K562 (cell line): Measurements from ENCODE around the gene RNF43. TPM values are rescaled to one million over a fixed set of nuclear protein-coding genes. Genes with fewer than 3 reads are reported as not detected.

ENCODE experiments used
- ADNP ChIP-seq: fragments of 200-800 bp; sonication (Bioruptor generic); IDR thresholded peaks from 2 replicates; pipeline ENCODE4 v1.6.1; 2016; ENCODE audit warnings: missing genetic modification characterization, missing compliant biosample characterization
- CAMTA2 ChIP-seq: fragments of 250-450 bp; sonication (Bioruptor Pico); conservative IDR thresholded peaks from 2 replicates; pipeline ENCODE4 v1.5.1; 2022
- E2F3 ChIP-seq: fragments of 250-450 bp; sonication (Bioruptor Pico); IDR thresholded peaks from 2 replicates; pipeline ENCODE4 v1.4.0; 2020; ENCODE audit warnings: mild to moderate bottlenecking
- HMG20A ChIP-seq: fragments of 450-650 bp; formaldehyde crosslinking; conservative IDR thresholded peaks from 2 replicates; pipeline ENCODE4 v1.4.0; 2020; ENCODE audit warnings: mild to moderate bottlenecking, mixed read lengths
- KHSRP ChIP-seq: fragments of 450-650 bp; IDR thresholded peaks from 2 replicates; pipeline ENCODE4 v1.6.1; 2017
- LCOR ChIP-seq: sonication (generic); formaldehyde crosslinking; IDR thresholded peaks from 2 replicates; pipeline ENCODE4 v1.8.0; 2022; ENCODE audit warnings: mild to moderate bottlenecking, missing genetic modification reagents
- MCM2 ChIP-seq: fragments of 450-650 bp; IDR thresholded peaks from 2 replicates; pipeline ENCODE4 v1.6.1; 2017; ENCODE audit warnings: low read depth, mild to moderate bottlenecking
- MYC ChIP-seq, 2 experiments: fragments of 250-450 bp in 1 of 2; sonication (Bioruptor Pico) in 1 of 2; IDR thresholded peaks; 2 replicates each; pipeline versions ENCODE4 v1.5.1 to v1.6.1; 2012 to 2021; ENCODE audit warnings: low read depth in 2 of 2, borderline replicate concordance in 1 of 2, improper control_type of control experiment in 1 of 2, low read length in 1 of 2, mild to moderate bottlenecking in 1 of 2, moderate library complexity in 1 of 2
- SAFB2 ChIP-seq: fragments of 200-400 bp; formaldehyde crosslinking; IDR thresholded peaks from 2 replicates; pipeline ENCODE4 v1.6.1; 2018; ENCODE audit warnings: borderline replicate concordance, low read length, low read depth, moderate library complexity; ENCODE audit not compliant: severe bottlenecking
- TCF7L2 ChIP-seq: fragments of 150-350 bp; IDR thresholded peaks from 2 replicates; pipeline ENCODE4 v1.6.1; 2016; ENCODE audit warnings: low read depth, mild to moderate bottlenecking, low read length, moderate library complexity
- TEAD4 ChIP-seq, 2 experiments: sonication (generic) in 1 of 2; formaldehyde crosslinking in 1 of 2; IDR thresholded peaks; 2 replicates each; pipeline versions ENCODE4 v1.6.1 to v1.8.0; 2012 to 2022; ENCODE audit warnings: borderline replicate concordance in 1 of 2, inconsistent platforms in 1 of 2, low read length in 1 of 2, mild to moderate bottlenecking in 1 of 2, missing genetic modification reagents in 1 of 2
- ZNF12 ChIP-seq: sonication (generic); formaldehyde crosslinking; IDR thresholded peaks from 2 replicates; pipeline ENCODE4 v1.4.0; 2020; ENCODE audit warnings: mild to moderate bottlenecking, missing genetic modification reagents
- ZNF175 ChIP-seq: fragments of 200-800 bp; sonication (Bioruptor generic); IDR thresholded peaks from 2 replicates; pipeline ENCODE4 v1.6.1; 2016; ENCODE audit warnings: low read depth, mild to moderate bottlenecking, missing genetic modification characterization, missing compliant biosample characterization
- ZNF23 ChIP-seq: fragments of 250-450 bp; sonication (Bioruptor Pico); IDR thresholded peaks from 2 replicates; pipeline ENCODE4 v1.4.0; 2020; ENCODE audit warnings: mild to moderate bottlenecking
- ZNF282 ChIP-seq: sonication (generic); formaldehyde crosslinking; IDR thresholded peaks from 2 replicates; pipeline ENCODE4 v1.8.1; 2023; ENCODE audit warnings: missing genetic modification reagents
- ZNF780A ChIP-seq: fragments of 250-450 bp; sonication (Bioruptor Pico); IDR thresholded peaks from 2 replicates; pipeline ENCODE4 v1.5.0; 2021; ENCODE audit warnings: mild to moderate bottlenecking
- ZNF785 ChIP-seq: fragments of 250-450 bp; sonication (Bioruptor Pico); IDR thresholded peaks from 2 replicates; pipeline ENCODE4 v1.4.0; 2020; ENCODE audit warnings: mild to moderate bottlenecking
- polyA plus RNA-seq, 8 experiments: library from polyadenylated mRNA; depleted of rRNA in 4 of 8; stranded (reverse) in 5 of 8; unstranded in 3 of 8; fragments of >200 nt; fragmentation: Nextera tagmentation in 2 of 8; fragmentation: Illumina TruSeq in 1 of 8; extraction: Ambion mirVana in 2 of 8; extraction: Trizol in 1 of 8; gene quantifications; 2 replicates each; pipeline versions ENCODE4 v1.2.1 to v1.2.3, GENCODE V29; 2011 to 2014; ENCODE audit warnings: inconsistent platforms in 1 of 8, missing spikeins in 1 of 8
- total RNA-seq, 7 experiments: library from RNA; depleted of rRNA in 6 of 7; stranded (reverse); fragments of >200 nt in 6 of 7; fragmentation: Illumina TruSeq in 2 of 7; extraction: Trizol in 2 of 7; gene quantifications; 2 replicates each; pipeline versions ENCODE4 v1.2.1 to v1.2.3, GENCODE V29; 2011 to 2021; ENCODE audit warnings: low replicate concordance in 1 of 7
- TF ChIP-seq, protein P1 (sequence below), 2 experiments: fragments of 450-650 bp; formaldehyde crosslinking in 1 of 2; IDR thresholded peaks; 2 replicates each; pipeline versions ENCODE4 v1.4.0 to v1.6.1; 2014 to 2020; ENCODE audit warnings: mild to moderate bottlenecking in 2 of 2, borderline replicate concordance in 1 of 2, low read depth in 1 of 2
- TF ChIP-seq, protein P2 (sequence below): fragments of 250-450 bp; sonication (Bioruptor Pico); IDR thresholded peaks from 2 replicates; pipeline ENCODE4 v1.8.0; 2022; ENCODE audit warnings: moderate library complexity, mild to moderate bottlenecking, inconsistent platforms
- TF ChIP-seq, protein P3 (sequence below): fragments of 450-650 bp; conservative IDR thresholded peaks from 2 replicates; pipeline ENCODE4 v1.6.1; 2016; ENCODE audit warnings: missing genetic modification characterization, low read depth, mild to moderate bottlenecking, missing compliant biosample characterization, moderate library complexity

Gene RNF43
- total and polyA plus RNA-seq, 9 of the 15 experiments (the other 6 are each of a cell fraction or from before 2014, with no cell fraction given) = 0.29 to 2.7 (median 1.4) TPM

GRCh38 chr17:58414596-58414997 is 2.7 kb downstream of the RNF43 start (continued):
- TF ChIP-seq, protein P1, sequence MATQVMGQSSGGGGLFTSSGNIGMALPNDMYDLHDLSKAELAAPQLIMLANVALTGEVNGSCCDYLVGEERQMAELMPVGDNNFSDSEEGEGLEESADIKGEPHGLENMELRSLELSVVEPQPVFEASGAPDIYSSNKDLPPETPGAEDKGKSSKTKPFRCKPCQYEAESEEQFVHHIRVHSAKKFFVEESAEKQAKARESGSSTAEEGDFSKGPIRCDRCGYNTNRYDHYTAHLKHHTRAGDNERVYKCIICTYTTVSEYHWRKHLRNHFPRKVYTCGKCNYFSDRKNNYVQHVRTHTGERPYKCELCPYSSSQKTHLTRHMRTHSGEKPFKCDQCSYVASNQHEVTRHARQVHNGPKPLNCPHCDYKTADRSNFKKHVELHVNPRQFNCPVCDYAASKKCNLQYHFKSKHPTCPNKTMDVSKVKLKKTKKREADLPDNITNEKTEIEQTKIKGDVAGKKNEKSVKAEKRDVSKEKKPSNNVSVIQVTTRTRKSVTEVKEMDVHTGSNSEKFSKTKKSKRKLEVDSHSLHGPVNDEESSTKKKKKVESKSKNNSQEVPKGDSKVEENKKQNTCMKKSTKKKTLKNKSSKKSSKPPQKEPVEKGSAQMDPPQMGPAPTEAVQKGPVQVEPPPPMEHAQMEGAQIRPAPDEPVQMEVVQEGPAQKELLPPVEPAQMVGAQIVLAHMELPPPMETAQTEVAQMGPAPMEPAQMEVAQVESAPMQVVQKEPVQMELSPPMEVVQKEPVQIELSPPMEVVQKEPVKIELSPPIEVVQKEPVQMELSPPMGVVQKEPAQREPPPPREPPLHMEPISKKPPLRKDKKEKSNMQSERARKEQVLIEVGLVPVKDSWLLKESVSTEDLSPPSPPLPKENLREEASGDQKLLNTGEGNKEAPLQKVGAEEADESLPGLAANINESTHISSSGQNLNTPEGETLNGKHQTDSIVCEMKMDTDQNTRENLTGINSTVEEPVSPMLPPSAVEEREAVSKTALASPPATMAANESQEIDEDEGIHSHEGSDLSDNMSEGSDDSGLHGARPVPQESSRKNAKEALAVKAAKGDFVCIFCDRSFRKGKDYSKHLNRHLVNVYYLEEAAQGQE (IDR thresholded peaks at IDR 0.05; ENCODE audit: borderline replicate concordance) = no peak
- TF ChIP-seq, protein P1 (CRISPR knock-in tag; IDR thresholded peaks at IDR 0.05; ENCODE audit: low read depth) = no peak
- TF ChIP-seq E2F3 (CRISPR knock-in tag) (no peak), TCF7L2 (no peak), ZNF175 (CRISPR knock-in tag) (no peak), ZNF785 (CRISPR knock-in tag) (no peak), SAFB2 (no peak), ZNF12 (no peak), LCOR (CRISPR knock-in tag) (no peak), KHSRP (no peak), HMG20A (CRISPR knock-in tag) (no peak), TEAD4 (IDR thresholded peaks at IDR 0.05; ENCODE audit: low read length) (peak; percentile 66), TEAD4 (CRISPR knock-in tag; IDR thresholded peaks at IDR 0.05; ENCODE audit: borderline replicate concordance) (no peak), MYC (IDR thresholded peaks at IDR 0.05; ENCODE audit: low read depth, low read length) (peak; percentile 86), MYC (CRISPR knock-in tag; IDR thresholded peaks at IDR 0.05; ENCODE audit: borderline replicate concordance, low read depth) (no peak), ZNF282 (CRISPR knock-in tag) (no peak), ADNP (no peak), CAMTA2 (CRISPR knock-in tag) (no peak), MCM2 (no peak), ZNF780A (CRISPR knock-in tag) (no peak), ZNF23 (CRISPR knock-in tag) (no peak)
- TF ChIP-seq, protein P2, sequence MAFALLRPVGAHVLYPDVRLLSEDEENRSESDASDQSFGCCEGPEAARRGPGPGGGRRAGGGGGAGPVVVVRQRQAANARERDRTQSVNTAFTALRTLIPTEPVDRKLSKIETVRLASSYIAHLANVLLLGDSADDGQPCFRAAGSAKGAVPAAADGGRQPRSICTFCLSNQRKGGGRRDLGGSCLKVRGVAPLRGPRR (CRISPR knock-in tag) = no peak
- TF ChIP-seq, protein P3, sequence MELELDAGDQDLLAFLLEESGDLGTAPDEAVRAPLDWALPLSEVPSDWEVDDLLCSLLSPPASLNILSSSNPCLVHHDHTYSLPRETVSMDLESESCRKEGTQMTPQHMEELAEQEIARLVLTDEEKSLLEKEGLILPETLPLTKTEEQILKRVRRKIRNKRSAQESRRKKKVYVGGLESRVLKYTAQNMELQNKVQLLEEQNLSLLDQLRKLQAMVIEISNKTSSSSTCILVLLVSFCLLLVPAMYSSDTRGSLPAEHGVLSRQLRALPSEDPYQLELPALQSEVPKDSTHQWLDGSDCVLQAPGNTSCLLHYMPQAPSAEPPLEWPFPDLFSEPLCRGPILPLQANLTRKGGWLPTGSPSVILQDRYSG (tag) = 0 out of 2 replicates have a peak, but pooled peaks have one; percentile 26
